Right lobe of liver (tissue), 6 donors: ENCODE results near the gene CES4A. TPM values are rescaled to one million over a fixed set of nuclear protein-coding genes. Genes with fewer than 3 reads are reported as not detected.
"Not testable (repeated sequence)": the region's sequence is repeated elsewhere in the genome, so short reads cannot be mapped to it uniquely, and the experiment has no call there.

Experiments
- ATAC-seq, 4 donors: fragments of 200-7000 bp; cut with Tn5 transposase; one replicate each; pipeline ENCODE4 v1.9.1; 2020; ENCODE audit warnings: mild to moderate bottlenecking in 4 of 4, moderate library complexity in 4 of 4
- DNase-seq, 3 donors: peaks; one replicate each; pipeline ENCODE4 v3.0.0-alpha.2; 2020
- H3K27ac ChIP-seq, 3 donors: fragments of 200-600 bp; one replicate each; pipeline ENCODE4 v1.8.0; 2022
- H3K27me3 ChIP-seq, 2 donors: fragments of 200-600 bp; one replicate each; pipeline ENCODE4 v1.8.0; 2022
- H3K36me3 ChIP-seq, 4 donors: fragments of 200-600 bp; sonication (generic) in 1 of 4; one replicate each; pipeline versions ENCODE4 v1.5.1 to v1.8.0; 2017 to 2022; ENCODE audit warnings: control low read depth in 1 of 4
- H3K4me1 ChIP-seq, 4 donors: fragments of 200-600 bp; sonication (generic) in 1 of 4; one replicate each; pipeline versions ENCODE4 v1.5.1 to v1.8.0; 2017 to 2022; ENCODE audit warnings: control low read depth in 1 of 4
- H3K4me3 ChIP-seq, 3 donors: fragments of 200-600 bp; one replicate each; pipeline ENCODE4 v1.8.0; 2022
- H3K9me3 ChIP-seq, 4 donors: fragments of 200-600 bp; sonication (generic) in 1 of 4; one replicate each; pipeline versions ENCODE4 v1.5.1 to v1.8.0; 2017 to 2022; ENCODE audit warnings: control low read depth in 1 of 4
- POLR2A ChIP-seq: fragments of 450-650 bp; IDR thresholded peaks from one replicate; pipeline ENCODE4 v1.6.1; 2017; ENCODE audit warnings: antibody characterized with exemption, mild to moderate bottlenecking
- WGBS: methylation state at CpG from one replicate; pipeline ENCODE4 v1.1.6; 2018; ENCODE audit warnings: low coverage, low lambda C conversion rate; ENCODE audit not compliant: insufficient coverage; ENCODE audit errors: missing lambda C conversion rate; 5-methylcytosine and 5-hydroxymethylcytosine counted together
- intact Hi-C, 2 donors: fragments of 100-400 bp; cut with DNase I; formaldehyde crosslinking; loops; one replicate each; pipeline versions ENCODE4 v1.11.2 to v1.14.1; 2022
- total RNA-seq, 6 experiments: library from RNA; depleted of rRNA in 2 of 6; stranded (reverse); fragments of >200 nt in 2 of 6; fragmentation: NEBNext Ultra II Directional in 3 of 6; extraction: Animal tissue kit (Norgen Biotek cat#: 25700) in 3 of 6; gene quantifications; one replicate each; pipeline versions ENCODE4 v1.1.0 to v1.2.4, GENCODE V29; 2016 to 2023
- TF ChIP-seq, protein P1 (sequence below), 4 donors: fragments of 200-600 bp in 3 of 4; fragments of 450-650 bp in 1 of 4; IDR thresholded peaks; one replicate each; pipeline versions ENCODE4 v1.5.1 to v1.8.0; 2016 to 2022; ENCODE audit warnings: antibody characterized with exemption in 4 of 4, mild to moderate bottlenecking in 2 of 4
- donor health status: DM: no; HTN: yes; CAD: no.
- donor health status: DM: no; HTN: no; CAD: no.
- donor health status: DM: no; HTN: no; CAD: no.
- donor health status: DM: no; HTN: yes; CAD: no.
- donor health status: DM: no; HTN: yes; CAD: no.

Gene CES4A
- total RNA-seq, 6 experiments from 2014 or later, result 5.2 to 54.7 (median 15.3) TPM

DNA sequence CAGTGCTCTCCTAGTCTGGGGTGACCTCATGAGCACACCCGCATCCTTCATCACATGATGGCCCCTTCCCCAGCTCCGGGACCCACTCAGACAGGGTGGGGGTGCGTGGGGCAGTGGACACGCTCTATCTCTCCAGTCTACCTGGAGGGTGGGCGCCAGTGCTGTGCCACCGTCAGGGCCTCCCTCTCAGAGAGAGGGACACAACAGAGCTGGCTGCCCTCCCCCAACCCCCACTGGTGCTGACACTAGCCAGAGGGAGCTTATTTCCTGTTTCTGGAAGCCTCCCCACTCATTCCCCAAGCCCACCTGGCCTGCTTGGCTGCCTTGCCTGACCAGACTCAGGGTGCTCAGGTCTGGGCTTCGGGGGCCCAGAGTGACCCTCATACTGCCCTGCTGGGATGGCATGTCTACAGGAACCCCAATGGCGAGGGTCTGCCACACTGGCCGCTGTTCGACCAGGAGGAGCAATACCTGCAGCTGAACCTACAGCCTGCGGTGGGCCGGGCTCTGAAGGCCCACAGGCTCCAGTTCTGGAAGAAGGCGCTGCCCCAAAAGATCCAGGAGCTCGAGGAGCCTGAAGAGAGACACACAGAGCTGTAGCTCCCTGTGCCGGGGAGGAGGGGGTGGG, 44.8 kb upstream of the CES4A start:
- H3K36me3 ChIP-seq, result peaks cover 9 to 53% (median 33%) of the 10 kb centered on the region in 4 donors
- H3K4me1 ChIP-seq, result peaks cover 0 to 23% (median 9%) of the 10 kb centered on the region in 4 donors
- intact Hi-C loops, result loop anchor here in 1 of 2 donors (5.0 kb wide), 1 partner anchor 46 kb away; no protein-coding TSS in a partner anchor
- ATAC-seq, result no peak
- no peaks in the 10 kb centered on the region for H3K9me3 ChIP-seq
- H3K4me3 ChIP-seq, result no peak overlapping the region
- no peak overlapping the region for H3K27ac ChIP-seq
- no peak for DNase-seq
- WGBS, result 80% methylated on average over 1 of the region's 15 CpGs
- H3K27me3 ChIP-seq, result no peaks in the 10 kb centered on the region
- TF ChIP-seq, protein P1, sequence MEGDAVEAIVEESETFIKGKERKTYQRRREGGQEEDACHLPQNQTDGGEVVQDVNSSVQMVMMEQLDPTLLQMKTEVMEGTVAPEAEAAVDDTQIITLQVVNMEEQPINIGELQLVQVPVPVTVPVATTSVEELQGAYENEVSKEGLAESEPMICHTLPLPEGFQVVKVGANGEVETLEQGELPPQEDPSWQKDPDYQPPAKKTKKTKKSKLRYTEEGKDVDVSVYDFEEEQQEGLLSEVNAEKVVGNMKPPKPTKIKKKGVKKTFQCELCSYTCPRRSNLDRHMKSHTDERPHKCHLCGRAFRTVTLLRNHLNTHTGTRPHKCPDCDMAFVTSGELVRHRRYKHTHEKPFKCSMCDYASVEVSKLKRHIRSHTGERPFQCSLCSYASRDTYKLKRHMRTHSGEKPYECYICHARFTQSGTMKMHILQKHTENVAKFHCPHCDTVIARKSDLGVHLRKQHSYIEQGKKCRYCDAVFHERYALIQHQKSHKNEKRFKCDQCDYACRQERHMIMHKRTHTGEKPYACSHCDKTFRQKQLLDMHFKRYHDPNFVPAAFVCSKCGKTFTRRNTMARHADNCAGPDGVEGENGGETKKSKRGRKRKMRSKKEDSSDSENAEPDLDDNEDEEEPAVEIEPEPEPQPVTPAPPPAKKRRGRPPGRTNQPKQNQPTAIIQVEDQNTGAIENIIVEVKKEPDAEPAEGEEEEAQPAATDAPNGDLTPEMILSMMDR (IDR thresholded peaks at IDR 0.05), result no peak
- no peak for TF ChIP-seq POLR2A

GRCh38 chr16:66944054-66944441, 44.3 kb upstream of the CES4A start:
- no peak for ATAC-seq
- TF ChIP-seq, protein P1 (IDR thresholded peaks at IDR 0.05), result no peak
- TF ChIP-seq POLR2A, result no peak
- Histone ChIP-seq H3K27me3 (no peaks in the 10 kb centered on the region), H3K4me1 (peaks cover 0 to 23% (median 9%) of the 10 kb centered on the region in 4 donors), H3K9me3 (no peaks in the 10 kb centered on the region), H3K4me3 (no peak overlapping the region), H3K27ac (no peak overlapping the region), H3K36me3 (peaks cover 9 to 49% (median 30%) of the 10 kb centered on the region in 4 donors)
- WGBS, result 81% methylated on average over 5 of the region's 5 CpGs
- intact Hi-C loops, result loop anchor here in 1 of 2 donors (5.0 kb wide), 1 partner anchor 47 kb away; no protein-coding TSS in a partner anchor
- DNase-seq, result no peak

- intact Hi-C loops, result loop anchor here in 1 of 2 donors (5.0 kb wide), 1 partner anchor 48 kb away; no protein-coding TSS in a partner anchor
- not testable (repeated sequence) for H3K4me3 ChIP-seq, ATAC-seq, H3K27me3 ChIP-seq, DNase-seq, H3K9me3 ChIP-seq
- H3K4me1 ChIP-seq, result peaks cover 0 to 21% (median 9%) of the 10 kb centered on the region in 4 donors
- WGBS, result 65% methylated on average over 9 of the region's 9 CpGs
- H3K36me3 ChIP-seq, result peaks cover 8 to 40% (median 26%) of the 10 kb centered on the region in 4 donors
- peak overlapping the region in 1 of 3 donors; percentile 4 for H3K27ac ChIP-seq
Measured at GRCh38 chr16:66944971-66945370, 43.4 kb upstream of the CES4A start.

GRCh38 chr16:66945939-66946338, 42.5 kb upstream of the CES4A start:
- Histone ChIP-seq H3K4me1 (peaks cover 0 to 23% (median 11%) of the 10 kb centered on the region in 4 donors), H3K4me3 (no peak overlapping the region), H3K27me3 (no peaks in the 10 kb centered on the region), H3K27ac (peak overlapping the region in 1 of 3 donors; percentile 4), H3K36me3 (peaks cover 5 to 31% (median 19%) of the 10 kb centered on the region in 4 donors), H3K9me3 (no peaks in the 10 kb centered on the region)
- intact Hi-C loops, result no loop called here
- DNase-seq (no peak), ATAC-seq (no peak)
- 56% methylated on average over 4 of the region's 4 CpGs for WGBS
- no peak for TF ChIP-seq POLR2A
- TF ChIP-seq, protein P1 (IDR thresholded peaks at IDR 0.05), result no peak

- 67% methylated on average over 7 of the region's 7 CpGs for WGBS
- ATAC-seq, result no peak
- intact Hi-C loops, result no loop called here
Measured at GRCh38 chr16:66946541-66946940, 41.8 kb upstream of the CES4A start.

More at GRCh38 chr16:66946541-66946940, 41.8 kb upstream of the CES4A start:
- H3K9me3 ChIP-seq, result no peaks in the 10 kb centered on the region
- H3K27me3 ChIP-seq, result no peaks in the 10 kb centered on the region
- no peak for TF ChIP-seq POLR2A
- TF ChIP-seq, protein P1 (IDR thresholded peaks at IDR 0.05), result no peak
- DNase-seq, result no peak
- no peak overlapping the region for H3K4me3 ChIP-seq
- H3K4me1 ChIP-seq, result peaks cover 0 to 23% (median 11%) of the 10 kb centered on the region in 4 donors
- no peak overlapping the region for H3K27ac ChIP-seq
- peaks cover 4 to 25% (median 14%) of the 10 kb centered on the region in 4 donors for H3K36me3 ChIP-seq
